HUES48 (cell line): Measurements from ENCODE around the gene ITGA2B.
A peak's percentile ranks its signal among the peaks of the same experiment; 100 is the strongest.

Source experiments
- H3K27ac ChIP-seq: one replicate; pipeline ENCODE4 v1.7.0; 2013; ENCODE audit warnings: low read depth, low read length, inconsistent platforms
- H3K27me3 ChIP-seq: 2 replicates; pipeline ENCODE4 v1.6.1; 2013; ENCODE audit warnings: mild to moderate bottlenecking, low read length; ENCODE audit not compliant: control insufficient read depth, insufficient read depth
- H3K36me3 ChIP-seq: 2 replicates; pipeline ENCODE4 v1.6.1; 2013; ENCODE audit warnings: low read length; ENCODE audit not compliant: control insufficient read depth, insufficient read depth
- H3K4me1 ChIP-seq: 2 replicates; pipeline ENCODE4 v1.6.1; 2013; ENCODE audit warnings: mild to moderate bottlenecking, low read length; ENCODE audit not compliant: control insufficient read depth, insufficient read depth
- H3K4me3 ChIP-seq: 2 replicates; pipeline ENCODE4 v1.5.1; 2013; ENCODE audit warnings: mild to moderate bottlenecking, low read depth, low read length
- H3K9ac ChIP-seq: 2 replicates; pipeline ENCODE4 v1.6.1; 2013; ENCODE audit warnings: mild to moderate bottlenecking, low read depth, low read length, moderate library complexity
- H3K9me3 ChIP-seq: 2 replicates; pipeline ENCODE4 v1.6.1; 2013; ENCODE audit warnings: low read length; ENCODE audit not compliant: control insufficient read depth, insufficient read depth

The ITGA2B gene

DNA sequence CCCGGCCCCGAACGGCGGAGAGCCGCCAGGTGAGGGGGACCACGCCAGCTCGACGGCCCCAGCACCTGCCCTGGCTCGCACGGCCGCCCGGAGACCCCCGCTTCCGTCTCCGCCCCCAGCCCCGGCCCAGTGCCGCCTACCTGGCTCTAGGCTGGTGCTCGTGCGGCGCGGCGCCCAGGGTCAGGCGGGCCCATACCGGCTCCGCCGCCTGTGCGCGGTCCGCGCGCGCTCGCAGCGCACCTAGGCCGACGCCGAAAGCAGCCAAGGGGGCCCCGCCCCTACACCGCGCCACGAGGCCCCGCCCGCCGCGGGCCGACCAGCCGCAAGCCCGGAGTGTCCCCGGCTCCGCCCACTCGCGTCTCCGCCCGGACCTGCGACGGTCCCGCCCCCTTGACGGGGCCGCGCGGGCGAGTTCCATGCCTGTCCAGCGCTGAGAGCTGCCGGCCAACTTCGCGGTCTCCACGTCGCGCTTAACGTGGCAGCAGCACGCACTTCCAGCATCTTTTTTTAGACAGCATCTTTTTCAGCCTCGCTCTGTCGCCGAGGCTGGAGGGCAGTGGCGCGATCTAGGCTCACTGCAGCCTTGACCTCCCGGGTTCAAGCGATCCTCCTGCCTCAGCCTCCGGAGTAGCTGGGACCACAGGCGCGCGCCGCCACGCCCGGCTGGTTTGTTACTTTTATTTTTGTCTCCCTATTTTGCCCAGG is 64.7 kb downstream of the ITGA2B start, which contains the start of gene SLC25A39:
Gene SLC25A39 (minus strand): TSS at position 253 of the 705 bp plus-strand sequence. CDS start 1,261 bp downstream, outside the sequence.
- H3K27me3 ChIP-seq = no peaks in the 10 kb centered on the region; the same call in 1 of the 2 replicates
- H3K4me1 ChIP-seq = no peaks in the 10 kb centered on the region
- peak within 1 kb of the TSS; percentile 77 for H3K4me3 ChIP-seq
- peak within 1 kb of the TSS; percentile 43; the same call in 1 of the 2 replicates for H3K9ac ChIP-seq
- peak within 1 kb of the TSS; percentile 37 for H3K27ac ChIP-seq
- H3K9me3 ChIP-seq = no peaks in the 10 kb centered on the region
- peaks cover 29% of the 10 kb centered on the region for H3K36me3 ChIP-seq

GRCh38 chr17:44324092-44324570 is 65.3 kb downstream of the ITGA2B start:
- Histone ChIP-seq H3K4me3 (peak overlapping the region; percentile 77), H3K9ac (peak overlapping the region; percentile 32; the same call in 1 of the 2 replicates), H3K27ac (peak overlapping the region; percentile 37)

GRCh38 chr17:44323359-44324091 is 65.9 kb downstream of the ITGA2B start:
- Histone ChIP-seq H3K27me3 (no peaks in the 10 kb centered on the region; the same call in 1 of the 2 replicates), H3K27ac (no peak overlapping the region), H3K9me3 (no peaks in the 10 kb centered on the region), H3K36me3 (peaks cover 35% of the 10 kb centered on the region), H3K4me1 (no peaks in the 10 kb centered on the region), H3K9ac (peak overlapping the region; percentile 32; the same call in 1 of the 2 replicates), H3K4me3 (peak overlapping the region; percentile 77)

More at GRCh38 chr17:44324092-44324570, 65.3 kb downstream of the ITGA2B start:
- Histone ChIP-seq H3K9me3 (no peaks in the 10 kb centered on the region), H3K27me3 (no peaks in the 10 kb centered on the region; the same call in 1 of the 2 replicates), H3K36me3 (peaks cover 35% of the 10 kb centered on the region), H3K4me1 (no peaks in the 10 kb centered on the region)

DNA sequence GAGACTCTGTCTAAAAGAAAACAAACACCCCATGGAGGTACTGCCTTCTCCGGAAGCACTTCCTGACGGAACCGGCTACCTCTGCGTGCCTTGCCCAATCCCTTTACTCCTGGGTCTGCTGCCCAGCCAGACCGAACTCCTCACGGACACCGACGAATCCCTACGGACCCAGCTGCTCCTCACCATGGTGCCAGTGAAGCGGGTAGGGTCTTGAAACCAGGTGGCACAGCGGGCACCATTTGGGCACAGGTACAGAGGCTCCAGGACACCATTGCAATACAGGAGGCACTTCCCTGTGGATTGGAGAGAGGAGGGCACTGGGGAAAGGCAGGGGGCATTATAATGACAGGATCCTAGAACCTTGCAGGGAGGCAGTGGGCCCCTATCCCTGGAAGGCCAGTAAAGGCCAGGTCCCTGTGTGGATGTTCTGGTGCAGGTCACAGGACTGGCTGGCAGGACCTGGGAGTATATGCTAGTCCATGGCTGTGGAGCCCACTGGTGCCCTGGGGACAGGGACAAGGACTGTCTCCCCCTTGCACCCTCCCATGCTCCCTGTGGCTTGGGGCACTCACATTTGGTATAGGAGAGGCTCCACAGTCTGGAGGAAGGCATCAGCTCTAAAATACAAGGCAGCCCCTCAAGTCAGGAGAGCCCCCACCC is 67.1 kb downstream of the ITGA2B start:
- Histone ChIP-seq H3K4me1 (no peaks in the 10 kb centered on the region), H3K4me3 (no peak overlapping the region), H3K27me3 (peaks cover 3% of the 10 kb centered on the region), H3K9ac (no peak overlapping the region), H3K9me3 (no peaks in the 10 kb centered on the region), H3K27ac (no peak overlapping the region), H3K36me3 (peaks cover 35% of the 10 kb centered on the region)
